ENCODE measurements around the gene KIF5A.

KIF5A gene

DNA sequence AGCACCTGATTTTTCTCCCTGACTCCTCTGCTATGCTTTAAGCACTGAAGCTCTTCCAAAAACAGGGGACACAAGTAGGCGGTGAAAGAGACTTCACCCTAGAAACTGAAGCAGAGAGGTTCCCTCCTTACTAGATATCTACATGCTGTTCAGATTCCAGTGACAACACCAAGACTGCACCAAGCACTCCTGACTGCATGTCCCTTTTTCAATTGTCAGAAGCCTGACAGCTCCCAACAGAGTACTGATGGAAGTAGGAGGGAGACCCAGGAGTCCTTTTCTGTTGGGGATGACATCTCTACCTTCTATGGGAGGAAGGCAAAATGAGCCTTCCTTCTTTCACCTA lies 13.3 kb upstream of the KIF5A start:
- no peaks in the 10 kb centered on the region for H4K20me1 ChIP-seq (ENCODE audit: insufficient read depth)
- no peak overlapping the region for H3K9ac ChIP-seq
- H3K4me2 ChIP-seq, result no peak overlapping the region
- TF ChIP-seq, protein P1, sequence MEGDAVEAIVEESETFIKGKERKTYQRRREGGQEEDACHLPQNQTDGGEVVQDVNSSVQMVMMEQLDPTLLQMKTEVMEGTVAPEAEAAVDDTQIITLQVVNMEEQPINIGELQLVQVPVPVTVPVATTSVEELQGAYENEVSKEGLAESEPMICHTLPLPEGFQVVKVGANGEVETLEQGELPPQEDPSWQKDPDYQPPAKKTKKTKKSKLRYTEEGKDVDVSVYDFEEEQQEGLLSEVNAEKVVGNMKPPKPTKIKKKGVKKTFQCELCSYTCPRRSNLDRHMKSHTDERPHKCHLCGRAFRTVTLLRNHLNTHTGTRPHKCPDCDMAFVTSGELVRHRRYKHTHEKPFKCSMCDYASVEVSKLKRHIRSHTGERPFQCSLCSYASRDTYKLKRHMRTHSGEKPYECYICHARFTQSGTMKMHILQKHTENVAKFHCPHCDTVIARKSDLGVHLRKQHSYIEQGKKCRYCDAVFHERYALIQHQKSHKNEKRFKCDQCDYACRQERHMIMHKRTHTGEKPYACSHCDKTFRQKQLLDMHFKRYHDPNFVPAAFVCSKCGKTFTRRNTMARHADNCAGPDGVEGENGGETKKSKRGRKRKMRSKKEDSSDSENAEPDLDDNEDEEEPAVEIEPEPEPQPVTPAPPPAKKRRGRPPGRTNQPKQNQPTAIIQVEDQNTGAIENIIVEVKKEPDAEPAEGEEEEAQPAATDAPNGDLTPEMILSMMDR (conservative IDR thresholded peaks at IDR 0.05; ENCODE audit: low read depth, low read length), result no peak
- no peak overlapping the region for H3K27ac ChIP-seq
- no peaks in the 10 kb centered on the region for H3K4me1 ChIP-seq (ENCODE audit: low read depth, poor library complexity, severe bottlenecking)
- H3K27me3 ChIP-seq (ENCODE audit: insufficient read depth, low read depth), result no peaks in the 10 kb centered on the region
- peaks cover 10% of the 10 kb centered on the region; the same call in 1 of the 2 replicates for H3K36me3 ChIP-seq (ENCODE audit: insufficient read depth)
- H3K79me2 ChIP-seq (ENCODE audit: insufficient read depth, low read depth), result no peaks in the 10 kb centered on the region
- no peak overlapping the region for H3K4me3 ChIP-seq (IDR thresholded peaks at IDR 0.05; ENCODE audit: insufficient read depth, low read depth, low read length)
- H2AFZ ChIP-seq (ENCODE audit: low read depth), result no peak overlapping the region

DNA sequence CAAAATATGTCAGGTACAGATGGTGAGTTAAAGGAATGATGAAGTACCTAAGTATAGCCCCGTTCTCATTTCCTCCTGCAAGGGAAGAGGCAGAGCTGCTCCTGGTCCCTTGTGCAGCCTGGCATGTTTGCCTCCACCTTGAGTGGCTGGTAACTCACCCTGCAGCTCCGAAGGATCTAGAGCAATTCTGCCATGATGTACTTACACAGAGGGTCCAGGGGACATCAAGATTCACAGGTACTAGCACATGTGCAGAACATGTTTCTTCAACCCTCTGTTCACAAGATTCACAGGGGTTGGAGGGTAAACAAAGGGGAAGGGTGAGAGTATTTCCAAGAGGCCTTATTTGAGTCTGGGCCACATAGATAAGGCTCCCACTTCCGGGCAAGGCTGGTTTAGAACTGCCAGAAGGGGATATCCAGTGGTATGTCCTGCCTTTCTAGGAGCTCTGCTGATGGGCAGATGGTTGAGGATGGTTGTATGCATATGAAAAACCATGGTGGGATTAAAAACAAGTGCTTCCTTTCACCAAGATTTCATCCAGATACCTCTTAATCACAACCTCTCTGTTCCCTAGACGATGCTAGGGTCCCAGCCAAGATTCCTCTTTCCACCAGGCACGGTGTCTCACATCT lies 10.6 kb upstream of the KIF5A start:
- no peak overlapping the region for H3K4me3 ChIP-seq (IDR thresholded peaks at IDR 0.05; ENCODE audit: insufficient read depth, low read depth, low read length)
- no peak overlapping the region for H3K27ac ChIP-seq
- H2AFZ ChIP-seq (ENCODE audit: low read depth), result no peak overlapping the region
- no peak overlapping the region for H3K9ac ChIP-seq
- peaks cover 5% of the 10 kb centered on the region; the same call in 1 of the 2 replicates for H3K36me3 ChIP-seq (ENCODE audit: insufficient read depth)
- TF ChIP-seq, protein P1 (conservative IDR thresholded peaks at IDR 0.05; ENCODE audit: low read depth, low read length), result no peak
- no peaks in the 10 kb centered on the region for H3K79me2 ChIP-seq (ENCODE audit: insufficient read depth, low read depth)
- no peaks in the 10 kb centered on the region for H3K27me3 ChIP-seq (ENCODE audit: insufficient read depth, low read depth)
- no peaks in the 10 kb centered on the region for H3K4me1 ChIP-seq (ENCODE audit: low read depth, poor library complexity, severe bottlenecking)
- no peak overlapping the region for H3K4me2 ChIP-seq
- no peaks in the 10 kb centered on the region for H4K20me1 ChIP-seq (ENCODE audit: insufficient read depth)

DNA sequence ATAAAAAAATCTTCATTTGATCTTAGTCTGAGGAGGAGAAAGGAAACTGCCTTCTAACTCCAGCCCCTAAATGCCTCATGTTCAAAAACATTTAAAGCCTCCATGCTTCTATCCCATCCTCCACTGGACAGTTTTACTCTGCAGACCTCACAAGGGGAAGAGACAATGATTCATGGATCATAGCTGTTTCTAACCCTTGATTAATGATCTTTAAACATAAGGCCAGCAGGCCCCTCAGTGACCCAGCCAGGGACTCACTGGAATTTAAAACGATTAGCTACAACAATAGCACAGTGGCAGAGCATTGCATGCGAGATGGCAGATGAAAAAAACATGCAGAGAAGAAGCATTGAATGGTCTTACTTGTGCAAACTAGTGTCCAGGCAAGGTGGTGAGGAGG lies 8.8 kb upstream of the KIF5A start:
- peaks cover 15% of the 10 kb centered on the region for H3K79me2 ChIP-seq (ENCODE audit: insufficient read depth, low read depth)
- no peak overlapping the region for H3K27ac ChIP-seq
- TF ChIP-seq, protein P1 (conservative IDR thresholded peaks at IDR 0.05; ENCODE audit: low read depth, low read length), result no peak
- no peak overlapping the region for H3K4me2 ChIP-seq
- H3K36me3 ChIP-seq (ENCODE audit: insufficient read depth), result peaks cover 4% of the 10 kb centered on the region; the same call in 1 of the 2 replicates
- H4K20me1 ChIP-seq (ENCODE audit: insufficient read depth), result no peaks in the 10 kb centered on the region
- H3K27me3 ChIP-seq (ENCODE audit: insufficient read depth, low read depth), result no peaks in the 10 kb centered on the region
- H3K9ac ChIP-seq, result no peak overlapping the region
- H3K4me1 ChIP-seq (ENCODE audit: low read depth, poor library complexity, severe bottlenecking), result peaks cover 14% of the 10 kb centered on the region
- H3K4me3 ChIP-seq (IDR thresholded peaks at IDR 0.05; ENCODE audit: insufficient read depth, low read depth, low read length), result no peak overlapping the region
- no peak overlapping the region for H2AFZ ChIP-seq (ENCODE audit: low read depth)

DNA sequence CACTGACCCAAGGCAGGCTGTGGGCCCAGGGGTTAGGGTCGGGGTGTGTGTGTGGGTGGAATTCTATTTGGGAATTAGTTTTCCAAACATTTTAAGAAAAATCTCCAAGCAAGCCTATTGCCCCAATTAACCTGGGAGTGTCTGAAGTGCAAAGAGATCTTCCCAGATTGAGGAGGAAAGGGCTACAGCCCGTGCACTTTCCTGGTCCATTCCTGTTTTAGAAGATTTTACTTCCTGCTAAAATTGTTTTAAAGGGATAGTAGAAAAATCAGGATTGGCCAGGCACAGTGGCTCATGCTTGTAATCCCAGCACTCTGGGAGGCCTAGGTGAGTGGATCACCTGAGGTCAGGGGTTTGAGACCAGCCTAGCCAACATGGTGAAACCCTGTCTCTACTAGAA lies 8.1 kb upstream of the KIF5A start:
- Histone ChIP-seq H3K4me1 (ENCODE audit: low read depth, poor library complexity, severe bottlenecking) (peaks cover 18% of the 10 kb centered on the region), H3K4me3 (IDR thresholded peaks at IDR 0.05; ENCODE audit: insufficient read depth, low read depth, low read length) (no peak overlapping the region), H3K36me3 (ENCODE audit: insufficient read depth) (peaks cover 4% of the 10 kb centered on the region; the same call in 1 of the 2 replicates), H3K27me3 (ENCODE audit: insufficient read depth, low read depth) (no peaks in the 10 kb centered on the region), H3K9ac (no peak overlapping the region), H4K20me1 (ENCODE audit: insufficient read depth) (no peaks in the 10 kb centered on the region), H3K27ac (no peak overlapping the region), H2AFZ (ENCODE audit: low read depth) (no peak overlapping the region), H3K4me2 (no peak overlapping the region), H3K79me2 (ENCODE audit: insufficient read depth, low read depth) (peaks cover 23% of the 10 kb centered on the region)
- TF ChIP-seq, protein P1 (conservative IDR thresholded peaks at IDR 0.05; ENCODE audit: low read depth, low read length), result no peak
